ENCODE data around the gene ADGRG1. TPM values are rescaled to one million over a fixed set of nuclear protein-coding genes. Genes with fewer than 3 reads are reported as not detected.

ADGRG1 gene
- total and polyA plus RNA-seq, 2 experiments from 2014 or later: 45.9 to 58.0 TPM

GRCh38 chr16:57649846-57650245, 21.4 kb downstream of the ADGRG1 start:
- H3K4me1 ChIP-seq (ENCODE audit: insufficient read depth): no peaks in the 10 kb centered on the region
- no peak overlapping the region for H3K27ac ChIP-seq
- TF ChIP-seq CTCF (IDR thresholded peaks at IDR 0.05; ENCODE audit: poor library complexity) (no peak), EZH2phosphoT487 (IDR thresholded peaks at IDR 0.05; ENCODE audit: low read depth, severe bottlenecking, unreplicated experiment) (no peak), EZH2 (IDR thresholded peaks at IDR 0.05; ENCODE audit: borderline replicate concordance) (no peak)
- H3K79me2 ChIP-seq: peaks cover 5% of the 10 kb centered on the region
- H3K4me3 ChIP-seq: no peak overlapping the region
- WGBS (ENCODE audit: low lambda C conversion rate, missing lambda C conversion rate): 99% methylated on average over 7 of the region's 7 CpGs
- H3K9me3 ChIP-seq (ENCODE audit: low read depth): no peaks in the 10 kb centered on the region
- DNase-seq (ENCODE audit: low spot score): no peak
- H3K4me2 ChIP-seq: no peak overlapping the region
- no peak overlapping the region for H2AFZ ChIP-seq
- H3K36me3 ChIP-seq (replicated peaks; ENCODE audit: insufficient read depth, low read depth): no peaks in the 10 kb centered on the region
- H4K20me1 ChIP-seq (ENCODE audit: insufficient read depth, poor library complexity, severe bottlenecking): no peaks in the 10 kb centered on the region
- no peaks in the 10 kb centered on the region for H3K9me2 ChIP-seq (replicated peaks; ENCODE audit: insufficient read depth)
- H3K27me3 ChIP-seq: no peaks in the 10 kb centered on the region

DNA sequence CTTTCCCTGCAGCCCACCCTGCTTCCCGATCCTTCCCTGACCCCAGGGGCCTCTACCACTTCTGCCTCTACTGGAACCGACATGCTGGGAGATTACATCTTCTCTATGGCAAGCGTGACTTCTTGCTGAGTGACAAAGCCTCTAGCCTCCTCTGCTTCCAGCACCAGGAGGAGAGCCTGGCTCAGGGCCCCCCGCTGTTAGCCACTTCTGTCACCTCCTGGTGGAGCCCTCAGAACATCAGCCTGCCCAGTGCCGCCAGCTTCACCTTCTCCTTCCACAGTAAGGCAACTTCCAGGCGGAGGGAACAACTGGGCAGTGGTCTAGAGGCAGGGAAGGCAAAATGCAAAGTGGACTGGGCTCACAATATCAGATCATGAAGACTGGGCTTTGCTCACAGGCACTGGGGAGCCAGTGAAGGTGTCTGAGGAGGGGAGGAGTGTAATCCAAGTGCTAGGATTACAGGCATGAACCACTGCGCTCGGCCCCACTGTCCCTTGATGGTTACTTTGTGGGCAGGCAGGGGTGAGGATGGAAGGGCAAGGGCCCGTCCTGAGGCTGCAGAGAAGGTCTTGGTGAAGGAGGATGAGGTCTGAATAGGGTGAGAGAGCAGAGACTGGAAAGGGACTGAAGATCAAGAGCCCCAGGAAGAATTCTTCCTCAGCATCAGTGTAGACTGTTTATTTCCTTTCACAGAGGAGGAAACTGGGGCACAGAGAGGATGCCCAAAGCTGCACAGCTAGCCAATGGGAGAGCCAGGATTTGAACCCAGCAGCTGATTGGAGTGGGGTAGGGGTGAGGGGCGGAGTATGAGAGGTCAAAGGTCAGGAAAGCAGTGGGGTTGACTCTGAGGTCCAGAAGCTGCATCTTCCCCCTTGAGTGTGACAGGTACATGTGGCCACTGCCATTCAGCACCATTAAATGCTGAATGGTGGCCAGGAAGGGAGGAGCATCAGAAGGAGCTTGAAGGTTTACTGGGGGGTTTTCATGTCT, 23.2 kb downstream of the ADGRG1 start:
- H3K36me3 ChIP-seq (replicated peaks; ENCODE audit: insufficient read depth, low read depth): no peaks in the 10 kb centered on the region
- H2AFZ ChIP-seq: no peak overlapping the region
- H3K9me3 ChIP-seq (ENCODE audit: low read depth): no peaks in the 10 kb centered on the region
- DNase-seq (ENCODE audit: low spot score): no peak
- TF ChIP-seq EZH2 (IDR thresholded peaks at IDR 0.05; ENCODE audit: borderline replicate concordance) (no peak), CTCF (IDR thresholded peaks at IDR 0.05; ENCODE audit: poor library complexity) (no peak), EZH2phosphoT487 (IDR thresholded peaks at IDR 0.05; ENCODE audit: low read depth, severe bottlenecking, unreplicated experiment) (no peak)
- WGBS (ENCODE audit: low lambda C conversion rate, missing lambda C conversion rate): 92% methylated on average over 10 of the region's 10 CpGs
- H3K9me2 ChIP-seq (replicated peaks; ENCODE audit: insufficient read depth): no peaks in the 10 kb centered on the region
- H3K27ac ChIP-seq: no peak overlapping the region
- H3K4me1 ChIP-seq (ENCODE audit: insufficient read depth): no peaks in the 10 kb centered on the region
- H3K4me2 ChIP-seq: no peak overlapping the region
- H3K4me3 ChIP-seq: no peak overlapping the region
- no peaks in the 10 kb centered on the region for H4K20me1 ChIP-seq (ENCODE audit: insufficient read depth, poor library complexity, severe bottlenecking)
- H3K27me3 ChIP-seq: no peaks in the 10 kb centered on the region
- H3K79me2 ChIP-seq: peaks cover 5% of the 10 kb centered on the region

DNA sequence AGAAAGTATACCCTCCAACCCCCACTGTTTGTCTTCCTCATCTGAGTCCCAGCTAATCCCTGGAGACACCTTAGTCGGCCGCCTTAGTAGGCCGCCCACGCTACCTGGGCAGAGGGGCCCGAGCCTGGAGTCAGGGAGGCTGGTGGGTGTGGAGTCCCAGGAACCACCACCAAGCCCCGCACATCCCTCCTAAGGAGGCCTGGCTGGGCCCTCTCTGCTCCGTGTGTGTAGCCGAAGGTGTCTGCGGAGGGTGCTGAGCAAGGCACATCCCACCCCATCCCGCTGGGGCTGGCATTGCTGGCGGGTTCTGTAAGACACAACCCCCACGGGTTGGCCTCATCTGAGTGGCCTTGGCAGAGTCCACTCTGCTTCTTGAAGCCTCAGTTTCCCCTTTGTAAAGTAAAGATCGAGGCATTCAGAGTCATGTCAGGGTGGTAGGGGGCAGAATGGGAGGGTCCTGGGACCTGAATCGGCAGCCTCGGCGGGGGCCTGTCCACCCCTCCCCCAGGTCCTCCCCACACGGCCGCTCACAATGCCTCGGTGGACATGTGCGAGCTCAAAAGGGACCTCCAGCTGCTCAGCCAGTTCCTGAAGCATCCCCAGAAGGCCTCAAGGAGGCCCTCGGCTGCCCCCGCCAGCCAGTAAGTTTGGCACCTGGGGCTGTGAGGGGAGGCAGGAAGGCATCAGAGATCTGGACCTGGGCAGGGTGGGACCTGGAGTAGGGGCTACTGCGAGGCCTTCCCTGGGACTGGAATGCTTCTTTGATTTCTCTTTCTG, 24.5 kb downstream of the ADGRG1 start:
- Histone ChIP-seq H3K27me3 (no peaks in the 10 kb centered on the region), H3K79me2 (peaks cover 3% of the 10 kb centered on the region), H3K27ac (no peak overlapping the region), H3K9me3 (ENCODE audit: low read depth) (no peaks in the 10 kb centered on the region), H3K4me1 (ENCODE audit: insufficient read depth) (no peaks in the 10 kb centered on the region), H2AFZ (no peak overlapping the region), H3K4me2 (no peak overlapping the region), H3K36me3 (replicated peaks; ENCODE audit: insufficient read depth, low read depth) (no peaks in the 10 kb centered on the region), H3K9me2 (replicated peaks; ENCODE audit: insufficient read depth) (no peaks in the 10 kb centered on the region), H3K4me3 (no peak overlapping the region), H4K20me1 (ENCODE audit: insufficient read depth, poor library complexity, severe bottlenecking) (no peaks in the 10 kb centered on the region)
- WGBS (ENCODE audit: low lambda C conversion rate, missing lambda C conversion rate): 95% methylated on average over 23 of the region's 23 CpGs
- no peak for DNase-seq (ENCODE audit: low spot score)
- TF ChIP-seq EZH2phosphoT487 (IDR thresholded peaks at IDR 0.05; ENCODE audit: low read depth, severe bottlenecking, unreplicated experiment): no peak
- TF ChIP-seq CTCF (IDR thresholded peaks at IDR 0.05; ENCODE audit: poor library complexity): no peak
- no peak for TF ChIP-seq EZH2 (IDR thresholded peaks at IDR 0.05; ENCODE audit: borderline replicate concordance)
